ENCODE measurements around the gene SEC14L2.

GRCh38 chr22:30441088-30441487, 44.3 kb downstream of the SEC14L2 start:
- no peak for TF ChIP-seq CTCF (conservative IDR thresholded peaks at IDR 0.05)
- TF ChIP-seq EZH2 (IDR thresholded peaks at IDR 0.05; ENCODE audit: low read depth): no peak
